ENCODE results near the gene BCKDHB. TPM values are rescaled to one million over a fixed set of nuclear protein-coding genes. Genes with fewer than 3 reads are reported as not detected.

BCKDHB gene
- total RNA-seq, 1 experiment from 2014 or later = 16.4 TPM

DNA sequence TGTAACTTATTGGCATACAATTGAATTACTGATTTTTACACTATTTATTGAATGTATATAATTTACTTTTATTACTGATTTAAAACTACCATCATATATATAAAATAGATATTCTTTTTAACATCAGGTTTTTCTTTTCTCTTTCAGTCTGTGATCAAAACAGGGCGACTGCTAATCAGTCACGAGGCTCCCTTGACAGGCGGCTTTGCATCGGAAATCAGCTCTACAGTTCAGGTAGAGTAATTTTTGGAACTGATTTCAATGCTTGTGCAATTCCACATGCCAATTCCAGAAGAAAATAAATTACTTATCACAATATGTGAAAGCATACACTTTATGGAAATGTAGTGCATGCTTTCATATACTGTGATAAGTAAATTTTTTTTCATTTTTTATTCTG, 166.5 kb downstream of the BCKDHB start:
- DNase-seq (ENCODE audit: low read depth, low spot score) (no peak), ATAC-seq (no peak)
- no peaks in the 10 kb centered on the region for H3K4me1 ChIP-seq (ENCODE audit: control insufficient read depth, insufficient read depth, low read length)
- ChIA-PET POLR2A (no interaction called here), CTCF (no interaction called here)
- H3K27me3 ChIP-seq (ENCODE audit: control insufficient read depth, insufficient read depth, low read length) = no peaks in the 10 kb centered on the region
- intact Hi-C loops (cut with micrococcal nuclease; ENCODE audit: unreplicated experiment) (no loop called here), in situ Hi-C loops (cut with HindIII; ENCODE audit: low pct_unique_long_range_greater_than_20kb, low sequenced_read_pairs) (no loop called here)
- H3K4me3 ChIP-seq (ENCODE audit: low read depth in 2 of 2, low read length in 2 of 2) = no peak overlapping the region
- no TSS peak for BruUV-seq (replicated peaks)
- no peaks in the 10 kb centered on the region; the same call in 1 of the 2 replicates for H3K36me3 ChIP-seq (ENCODE audit: control insufficient read depth, insufficient read depth, low read length)
- no peaks in the 10 kb centered on the region for H3K9me3 ChIP-seq (ENCODE audit: control insufficient read depth, insufficient read depth, low read depth, low read length)
- H3K27ac ChIP-seq (ENCODE audit: low read length) = no peak overlapping the region
- TF ChIP-seq POLR2AphosphoS5 (IDR thresholded peaks at IDR 0.05; ENCODE audit: low read depth, low read length) (no peak), SIN3A (IDR thresholded peaks at IDR 0.05; ENCODE audit: borderline replicate concordance, insufficient read depth, low read depth, low read length) (no peak), TCF7L2 (IDR thresholded peaks at IDR 0.05; ENCODE audit: low read depth, low read length) (no peak)
- TF ChIP-seq, protein P1, sequence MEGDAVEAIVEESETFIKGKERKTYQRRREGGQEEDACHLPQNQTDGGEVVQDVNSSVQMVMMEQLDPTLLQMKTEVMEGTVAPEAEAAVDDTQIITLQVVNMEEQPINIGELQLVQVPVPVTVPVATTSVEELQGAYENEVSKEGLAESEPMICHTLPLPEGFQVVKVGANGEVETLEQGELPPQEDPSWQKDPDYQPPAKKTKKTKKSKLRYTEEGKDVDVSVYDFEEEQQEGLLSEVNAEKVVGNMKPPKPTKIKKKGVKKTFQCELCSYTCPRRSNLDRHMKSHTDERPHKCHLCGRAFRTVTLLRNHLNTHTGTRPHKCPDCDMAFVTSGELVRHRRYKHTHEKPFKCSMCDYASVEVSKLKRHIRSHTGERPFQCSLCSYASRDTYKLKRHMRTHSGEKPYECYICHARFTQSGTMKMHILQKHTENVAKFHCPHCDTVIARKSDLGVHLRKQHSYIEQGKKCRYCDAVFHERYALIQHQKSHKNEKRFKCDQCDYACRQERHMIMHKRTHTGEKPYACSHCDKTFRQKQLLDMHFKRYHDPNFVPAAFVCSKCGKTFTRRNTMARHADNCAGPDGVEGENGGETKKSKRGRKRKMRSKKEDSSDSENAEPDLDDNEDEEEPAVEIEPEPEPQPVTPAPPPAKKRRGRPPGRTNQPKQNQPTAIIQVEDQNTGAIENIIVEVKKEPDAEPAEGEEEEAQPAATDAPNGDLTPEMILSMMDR (IDR thresholded peaks at IDR 0.05) = no peak

DNA sequence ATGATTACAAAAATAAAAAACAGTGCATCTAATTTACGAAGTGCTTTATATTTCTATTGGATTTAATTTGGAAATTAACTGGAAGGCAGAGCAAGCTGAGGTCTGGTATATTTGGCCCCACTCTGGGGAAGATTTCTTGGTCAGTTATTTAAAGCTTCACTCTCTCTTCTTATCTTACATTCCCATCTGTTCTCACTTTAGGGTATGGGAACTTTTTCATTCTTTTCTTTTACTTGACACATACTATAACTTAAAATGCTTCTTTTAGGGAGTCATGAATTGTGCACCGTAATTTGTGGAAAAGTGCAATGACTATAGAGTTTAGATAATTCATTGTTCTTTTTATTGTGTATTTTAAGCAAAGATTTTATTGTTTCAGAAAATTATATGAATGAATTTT, 170.4 kb downstream of the BCKDHB start:
- H3K27me3 ChIP-seq (ENCODE audit: control insufficient read depth, insufficient read depth, low read length) = no peaks in the 10 kb centered on the region

More for the DNA sequence above, 170.4 kb downstream of the BCKDHB start:
- no peaks in the 10 kb centered on the region for H3K4me1 ChIP-seq (ENCODE audit: control insufficient read depth, insufficient read depth, low read length)
- TF ChIP-seq, protein P1 (IDR thresholded peaks at IDR 0.05) = no peak
- no peak for TF ChIP-seq SIN3A (IDR thresholded peaks at IDR 0.05; ENCODE audit: borderline replicate concordance, insufficient read depth, low read depth, low read length)
- no peak for TF ChIP-seq TCF7L2 (IDR thresholded peaks at IDR 0.05; ENCODE audit: low read depth, low read length)
- TF ChIP-seq POLR2AphosphoS5 (IDR thresholded peaks at IDR 0.05; ENCODE audit: low read depth, low read length) = no peak
- TF ChIP-seq, protein P2, sequence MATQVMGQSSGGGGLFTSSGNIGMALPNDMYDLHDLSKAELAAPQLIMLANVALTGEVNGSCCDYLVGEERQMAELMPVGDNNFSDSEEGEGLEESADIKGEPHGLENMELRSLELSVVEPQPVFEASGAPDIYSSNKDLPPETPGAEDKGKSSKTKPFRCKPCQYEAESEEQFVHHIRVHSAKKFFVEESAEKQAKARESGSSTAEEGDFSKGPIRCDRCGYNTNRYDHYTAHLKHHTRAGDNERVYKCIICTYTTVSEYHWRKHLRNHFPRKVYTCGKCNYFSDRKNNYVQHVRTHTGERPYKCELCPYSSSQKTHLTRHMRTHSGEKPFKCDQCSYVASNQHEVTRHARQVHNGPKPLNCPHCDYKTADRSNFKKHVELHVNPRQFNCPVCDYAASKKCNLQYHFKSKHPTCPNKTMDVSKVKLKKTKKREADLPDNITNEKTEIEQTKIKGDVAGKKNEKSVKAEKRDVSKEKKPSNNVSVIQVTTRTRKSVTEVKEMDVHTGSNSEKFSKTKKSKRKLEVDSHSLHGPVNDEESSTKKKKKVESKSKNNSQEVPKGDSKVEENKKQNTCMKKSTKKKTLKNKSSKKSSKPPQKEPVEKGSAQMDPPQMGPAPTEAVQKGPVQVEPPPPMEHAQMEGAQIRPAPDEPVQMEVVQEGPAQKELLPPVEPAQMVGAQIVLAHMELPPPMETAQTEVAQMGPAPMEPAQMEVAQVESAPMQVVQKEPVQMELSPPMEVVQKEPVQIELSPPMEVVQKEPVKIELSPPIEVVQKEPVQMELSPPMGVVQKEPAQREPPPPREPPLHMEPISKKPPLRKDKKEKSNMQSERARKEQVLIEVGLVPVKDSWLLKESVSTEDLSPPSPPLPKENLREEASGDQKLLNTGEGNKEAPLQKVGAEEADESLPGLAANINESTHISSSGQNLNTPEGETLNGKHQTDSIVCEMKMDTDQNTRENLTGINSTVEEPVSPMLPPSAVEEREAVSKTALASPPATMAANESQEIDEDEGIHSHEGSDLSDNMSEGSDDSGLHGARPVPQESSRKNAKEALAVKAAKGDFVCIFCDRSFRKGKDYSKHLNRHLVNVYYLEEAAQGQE (IDR thresholded peaks at IDR 0.05; ENCODE audit: insufficient read depth in 1 of 2, low read depth in 2 of 2, low read length in 1 of 2) = no peak
- DNase-seq (ENCODE audit: low read depth, low spot score) = no peak
- intact Hi-C loops (cut with micrococcal nuclease; ENCODE audit: unreplicated experiment) = no loop called here
- H3K27ac ChIP-seq (ENCODE audit: low read length) = no peak overlapping the region
- ChIA-PET CTCF (no interaction called here), POLR2A (no interaction called here)
- BruUV-seq (replicated peaks) = no TSS peak
- H3K4me3 ChIP-seq (ENCODE audit: low read depth in 2 of 2, low read length in 2 of 2) = no peak overlapping the region
- H3K36me3 ChIP-seq (ENCODE audit: control insufficient read depth, insufficient read depth, low read length) = no peaks in the 10 kb centered on the region; the same call in 1 of the 2 replicates
- no peaks in the 10 kb centered on the region for H3K9me3 ChIP-seq (ENCODE audit: control insufficient read depth, insufficient read depth, low read depth, low read length)
- no peak for ATAC-seq
- in situ Hi-C loops (cut with HindIII; ENCODE audit: low pct_unique_long_range_greater_than_20kb, low sequenced_read_pairs) = no loop called here
